GM12892 (cell line): ENCODE results near the gene ALDH9A1.

Experiments used
- DNase-seq: peaks from one replicate; pipeline ENCODE4 v3.0.0; 2011; ENCODE audit not compliant: insufficient read length
- FAIRE-seq: peaks from 2 replicates; lab custom pipeline; 2011; peaks lifted over from hg19 to GRCh38; lab: Jason Lieb, UNC
- POLR2A ChIP-seq: IDR thresholded peaks from 2 replicates; pipeline ENCODE4 v1.6.1; 2011; ENCODE audit warnings: low read depth, low read length, control low read depth
- POLR2AphosphoS5 ChIP-seq: IDR thresholded peaks from 2 replicates; pipeline ENCODE4 v1.6.1; 2011; ENCODE audit warnings: low read depth, low read length, control low read depth
- TAF1 ChIP-seq: IDR thresholded peaks from 2 replicates; pipeline ENCODE4 v1.6.1; 2011; ENCODE audit warnings: low read depth, mild to moderate bottlenecking, control low read depth, low read length, borderline replicate concordance

ALDH9A1 gene

GRCh38 chr1:165631342-165632151 lies 66.8 kb downstream of the ALDH9A1 start:
- DNase-seq (no peak), FAIRE-seq (peak; percentile 65)
- TF ChIP-seq POLR2AphosphoS5 (no peak), TAF1 (no peak), POLR2A (no peak)

- DNase-seq (peak; percentile 88), FAIRE-seq (peak; percentile 99)
- 0 out of 2 replicates have a peak, but pooled peaks have one; percentile 34 for TF ChIP-seq POLR2AphosphoS5
- TF ChIP-seq TAF1 = no peak
- TF ChIP-seq POLR2A = peak; percentile 72
Observed at GRCh38 chr1:165630629-165631341, 67.6 kb downstream of the ALDH9A1 start, which contains the start of gene MGST3. MGST3 (plus strand) TSS chr1:165631234; CDS start chr1:165649848, 18,614 bp downstream.

GRCh38 chr1:165629848-165630628 lies 68.3 kb downstream of the ALDH9A1 start:
- TF ChIP-seq POLR2A = no peak
- TF ChIP-seq TAF1 = no peak
- no peak for TF ChIP-seq POLR2AphosphoS5
- no peak for DNase-seq
- FAIRE-seq = no peak

- DNase-seq (no peak), FAIRE-seq (no peak)
- TF ChIP-seq POLR2A = no peak
- TF ChIP-seq POLR2AphosphoS5 = no peak
- TF ChIP-seq TAF1 = no peak
Observed at GRCh38 chr1:165629151-165629550, 69.2 kb downstream of the ALDH9A1 start.

GRCh38 chr1:165628147-165628822 lies 70.1 kb downstream of the ALDH9A1 start:
- DNase-seq = no peak
- no peak for FAIRE-seq
- no peak for TF ChIP-seq POLR2AphosphoS5
- no peak for TF ChIP-seq TAF1
- TF ChIP-seq POLR2A = no peak

GRCh38 chr1:165624441-165624840 lies 73.9 kb downstream of the ALDH9A1 start:
- FAIRE-seq = no peak
- TF ChIP-seq POLR2AphosphoS5 = no peak
- no peak for TF ChIP-seq TAF1
- TF ChIP-seq POLR2A = no peak

GRCh38 chr1:165623624-165624023 lies 74.7 kb downstream of the ALDH9A1 start:
- no peak for FAIRE-seq
- TF ChIP-seq TAF1 (no peak), POLR2A (no peak), POLR2AphosphoS5 (no peak)
- DNase-seq = no peak

More at GRCh38 chr1:165624441-165624840, 73.9 kb downstream of the ALDH9A1 start:
- DNase-seq = no peak

- TF ChIP-seq POLR2AphosphoS5 (no peak), POLR2A (no peak), TAF1 (no peak)
- DNase-seq (no peak), FAIRE-seq (no peak)
Observed at GRCh38 chr1:165619647-165620151, 78.7 kb downstream of the ALDH9A1 start.

- no peak for FAIRE-seq
- DNase-seq = no peak
- TF ChIP-seq TAF1 = no peak
- no peak for TF ChIP-seq POLR2AphosphoS5
- TF ChIP-seq POLR2A = no peak
Observed at GRCh38 chr1:165616987-165617546, 81.3 kb downstream of the ALDH9A1 start.

GRCh38 chr1:165616054-165616612 lies 82.2 kb downstream of the ALDH9A1 start:
- FAIRE-seq = no peak
- no peak for TF ChIP-seq POLR2AphosphoS5
- no peak for TF ChIP-seq TAF1
- no peak for TF ChIP-seq POLR2A
- no peak for DNase-seq
